Measurements from ENCODE around the gene ZNF177.

DNA sequence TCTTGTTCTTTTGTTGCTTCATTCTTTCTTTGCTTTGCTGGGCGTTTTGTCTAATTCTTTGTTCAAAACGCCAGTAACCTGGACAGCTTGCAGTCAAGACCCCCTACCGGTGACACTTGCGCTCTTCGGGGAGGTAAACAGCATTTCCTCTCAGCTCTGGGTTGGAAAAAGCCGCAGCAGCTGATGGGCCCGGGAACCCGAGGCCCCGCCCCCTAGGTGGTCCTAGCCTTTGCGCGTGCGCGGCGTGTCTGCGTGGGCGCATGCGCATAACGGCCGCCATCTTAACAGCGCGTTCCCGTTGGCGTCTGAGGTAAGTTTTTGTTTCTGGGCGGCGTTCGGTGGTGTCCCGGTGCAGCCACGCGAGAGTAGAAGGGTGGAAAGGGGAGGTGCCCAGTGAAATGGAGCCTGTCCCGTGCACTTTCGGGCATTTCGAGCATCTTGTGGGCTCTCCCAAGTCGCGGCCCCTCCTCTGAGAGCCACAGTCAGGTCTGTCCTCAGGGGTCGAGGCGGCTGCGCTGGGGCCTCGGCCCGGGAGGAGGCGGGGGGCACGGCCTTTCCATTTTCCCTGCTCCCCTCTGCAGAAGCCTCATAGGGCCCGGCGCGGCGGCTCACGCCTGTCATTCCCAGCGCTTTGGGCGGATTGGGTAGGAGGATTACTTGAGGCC, 38.8 kb upstream of the ZNF177 start, which contains the start of gene ZNF559:
- TF ChIP-seq POLR2A (IDR thresholded peaks at IDR 0.05; ENCODE audit: low read length) (peak; percentile 31), REST (IDR thresholded peaks at IDR 0.05) (peak; percentile 81), RFX5 (IDR thresholded peaks at IDR 0.05) (no peak)
